ENCODE measurements around the gene OR2Y1.

GRCh38 chr5:180704362-180704761 is 35.5 kb downstream of the OR2Y1 start:
- TF ChIP-seq EP300 (IDR thresholded peaks at IDR 0.05) (no peak), CTCF (IDR thresholded peaks at IDR 0.05) (no peak), POLR2A (IDR thresholded peaks at IDR 0.05) (no peak)

Measured in stomach (tissue), 4 donors.